Suppressor macrophage (primary cell): Measurements from ENCODE around the gene SMURF1.
"Not testable (repeated sequence)": the region's sequence is repeated elsewhere in the genome, so short reads cannot be mapped to it uniquely, and the experiment has no call there.

Experiments
- DNase-seq, 4 experiments: peaks; one replicate each; pipeline ENCODE4 v3.0.0-alpha.2; 2020 to 2022
- total RNA-seq, 17 experiments: gene quantifications; one replicate each; lab custom pipeline; 2026; ENCODE audit warnings: mixed read lengths in 6 of 17, inconsistent platforms in 3 of 17; lab: John Stamatoyannopoulos, UW

Gene SMURF1
- 27.9 to 63.3 (median 33.6) reads per million in 17 experiments for total RNA-seq

DNA sequence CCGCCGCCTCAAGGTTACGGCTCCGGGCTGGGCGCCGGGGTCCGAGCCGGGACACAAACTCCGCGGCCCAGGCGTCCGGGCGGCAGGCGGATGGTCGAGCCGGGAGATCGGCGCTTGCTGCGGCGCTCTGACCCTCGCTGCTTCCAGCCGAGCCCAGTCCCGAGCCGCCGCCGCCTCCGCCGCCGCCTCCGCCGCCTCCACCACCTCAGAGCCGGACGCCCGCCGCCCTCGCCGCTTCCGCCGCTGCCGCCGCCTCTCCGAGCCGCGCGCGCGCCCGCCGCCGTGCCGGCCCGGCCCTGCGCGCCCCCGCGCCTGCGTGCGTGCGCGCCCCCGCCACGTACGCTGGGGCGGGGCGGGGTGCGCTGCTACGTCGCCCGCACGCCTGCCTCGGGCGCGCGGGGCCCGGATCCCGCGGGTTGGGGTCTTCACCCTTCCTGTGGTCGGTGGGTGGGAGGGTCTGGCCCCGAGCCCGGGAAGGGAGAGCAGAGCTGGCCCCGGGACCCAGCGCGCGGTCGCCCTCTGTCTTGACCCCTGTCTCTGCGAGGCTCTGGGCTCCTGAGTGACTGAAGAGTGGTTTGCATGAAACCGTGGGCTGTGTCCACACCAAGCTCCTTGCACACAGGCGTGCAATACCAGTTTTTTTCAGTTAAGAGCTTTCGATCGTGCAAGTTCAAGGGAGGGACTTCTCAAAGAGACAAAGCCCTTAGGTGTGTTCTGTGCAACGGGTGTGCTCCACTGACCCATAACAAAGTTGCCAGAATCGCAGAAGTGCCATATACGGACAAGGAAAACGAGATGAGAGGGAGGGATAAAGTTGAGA lies at the start of gene SMURF1:
TSS of gene SMURF1 (minus strand) at position 256 of the 820 bp plus-strand sequence. CDS start 328 bp downstream, outside the sequence.
- peak; percentile 79 to 97 (median 92) for DNase-seq

DNA sequence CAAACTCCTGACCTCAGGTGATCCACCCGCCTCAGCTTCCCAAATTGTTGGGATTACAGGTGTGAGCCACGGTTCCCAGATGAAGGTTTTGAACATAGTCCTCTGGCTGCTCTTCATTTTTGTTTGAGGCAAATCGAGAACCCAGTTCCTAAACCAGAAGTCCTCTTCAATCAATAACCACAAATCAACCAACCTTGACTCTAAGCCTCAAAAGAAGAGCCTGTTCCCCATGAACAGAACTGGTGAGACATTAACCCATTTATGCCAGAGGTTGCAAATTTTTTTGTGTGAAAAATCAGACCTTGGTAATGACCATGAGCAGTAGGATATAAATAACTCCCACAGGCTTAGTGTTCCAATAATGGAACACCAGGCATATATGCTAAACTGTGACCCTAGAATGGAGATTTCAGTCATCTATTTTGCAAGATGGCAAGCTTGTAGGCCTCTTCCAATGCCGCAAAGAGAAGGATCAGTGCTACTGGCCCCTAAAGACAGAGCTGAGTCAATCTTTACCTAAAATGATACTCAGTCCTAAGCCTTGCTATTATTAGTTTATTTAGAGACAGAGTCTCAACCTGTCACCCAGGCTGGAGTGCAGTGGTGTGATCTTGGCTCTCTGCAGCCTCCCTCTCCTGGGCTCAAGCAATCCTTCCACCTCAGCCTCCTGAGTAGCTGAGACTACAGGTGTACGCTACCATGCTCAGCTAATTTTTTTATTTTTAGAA lies 48.1 kb upstream of the SMURF1 start:
- no peak for DNase-seq

DNA sequence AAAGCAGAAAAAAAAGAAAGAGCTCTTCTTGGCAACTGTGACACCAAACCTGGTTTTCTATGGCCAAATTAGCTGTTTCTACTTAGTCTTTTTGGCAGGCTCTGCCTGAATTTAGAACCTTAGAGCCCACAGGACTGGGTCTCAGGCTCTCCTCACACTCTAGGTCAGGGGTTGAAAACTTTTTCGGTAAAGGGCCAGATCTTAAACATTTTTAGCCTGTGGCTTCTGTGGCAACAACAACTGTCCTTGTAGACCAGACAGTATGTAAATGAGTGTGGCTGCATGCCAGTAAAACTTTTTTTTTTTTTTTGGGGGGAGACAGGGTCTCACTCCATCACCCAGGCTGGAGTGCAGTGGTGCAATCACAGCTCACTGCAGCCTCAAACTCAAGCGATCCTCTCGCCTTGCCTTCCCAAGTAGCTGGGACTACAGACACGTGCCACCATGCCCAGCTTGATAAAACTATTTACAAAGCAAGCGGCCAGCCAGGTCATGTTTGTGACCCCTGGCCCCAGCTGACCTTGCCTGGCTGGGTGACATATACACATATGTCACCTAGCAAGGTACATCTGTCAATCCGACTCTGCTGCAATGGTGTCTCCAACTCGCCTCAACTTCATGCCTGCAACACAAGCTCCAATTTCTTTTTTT lies 46.6 kb upstream of the SMURF1 start:
- no peak for DNase-seq

DNA sequence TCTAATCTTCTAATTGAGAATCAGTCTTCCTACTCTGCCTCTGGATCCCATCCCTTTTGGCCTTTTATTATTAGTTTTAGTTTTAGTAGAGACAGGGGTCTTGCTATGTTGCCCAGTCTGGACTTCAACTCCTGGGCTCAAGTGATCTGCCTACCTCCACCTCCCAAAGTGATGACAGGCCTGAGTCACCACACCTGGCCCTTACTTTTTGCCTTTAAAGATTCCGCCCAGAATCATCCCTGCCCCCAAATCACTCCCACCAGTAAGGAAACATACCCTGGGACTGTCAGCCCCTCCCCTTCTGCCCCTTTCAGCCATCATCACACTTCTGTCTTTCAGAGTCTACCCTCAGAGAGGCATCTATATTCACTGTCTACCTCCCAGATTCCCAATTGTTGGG lies 45.3 kb upstream of the SMURF1 start:
- no peak for DNase-seq

DNA sequence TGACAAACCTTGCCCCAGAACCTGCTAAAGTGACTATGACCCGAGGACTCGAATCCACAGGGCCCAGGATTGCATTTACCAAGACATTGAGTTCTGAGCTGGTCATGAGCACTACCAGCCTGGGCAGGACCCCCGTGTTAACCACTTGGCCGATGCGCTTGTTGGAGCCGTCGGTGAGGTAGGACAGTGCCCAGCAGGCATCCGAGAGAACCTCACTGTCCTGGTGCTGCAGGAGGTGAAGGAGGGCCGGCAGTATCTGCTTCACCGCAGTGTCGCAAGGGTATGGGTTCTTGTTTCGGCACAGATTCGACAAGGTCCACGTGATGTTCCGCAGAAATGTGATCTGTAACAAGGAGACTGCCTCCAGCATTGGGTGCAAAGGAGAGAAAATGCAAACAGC lies 44.3 kb upstream of the SMURF1 start:
- no peak for DNase-seq

DNA sequence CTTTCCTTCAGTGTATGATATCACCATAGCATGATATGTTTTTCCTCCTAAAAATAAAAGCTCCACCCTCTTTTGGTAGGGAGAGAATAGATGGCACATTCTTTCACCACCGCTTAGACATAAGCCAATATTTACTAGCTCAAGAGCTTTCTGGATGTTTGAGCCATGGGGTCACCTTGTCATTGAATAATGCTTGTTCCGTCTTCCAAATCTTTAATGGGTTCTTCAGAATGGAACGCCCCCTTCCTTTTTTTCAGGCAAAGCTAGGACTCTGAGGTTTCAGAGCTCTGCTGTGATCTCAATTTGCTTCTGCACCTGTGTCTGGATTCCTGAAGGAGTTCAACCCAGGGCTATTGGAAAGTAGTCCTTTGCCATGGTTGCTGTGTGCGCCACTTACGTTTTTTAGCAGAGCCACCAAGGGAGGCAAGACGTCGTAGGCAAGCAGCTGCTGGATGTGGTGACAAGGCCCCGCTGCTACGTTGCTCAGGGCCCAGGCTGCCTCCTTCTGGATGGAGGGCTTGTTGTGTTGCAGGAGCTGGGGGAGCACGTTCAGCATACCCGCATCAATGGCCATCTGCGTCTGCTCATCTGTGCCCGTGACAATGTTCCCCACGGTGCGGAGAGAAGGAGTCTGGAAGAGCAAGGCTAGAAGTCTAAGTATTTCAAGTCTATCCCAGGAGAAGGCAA lies 40.8 kb upstream of the SMURF1 start:
- DNase-seq, result no peak

DNA sequence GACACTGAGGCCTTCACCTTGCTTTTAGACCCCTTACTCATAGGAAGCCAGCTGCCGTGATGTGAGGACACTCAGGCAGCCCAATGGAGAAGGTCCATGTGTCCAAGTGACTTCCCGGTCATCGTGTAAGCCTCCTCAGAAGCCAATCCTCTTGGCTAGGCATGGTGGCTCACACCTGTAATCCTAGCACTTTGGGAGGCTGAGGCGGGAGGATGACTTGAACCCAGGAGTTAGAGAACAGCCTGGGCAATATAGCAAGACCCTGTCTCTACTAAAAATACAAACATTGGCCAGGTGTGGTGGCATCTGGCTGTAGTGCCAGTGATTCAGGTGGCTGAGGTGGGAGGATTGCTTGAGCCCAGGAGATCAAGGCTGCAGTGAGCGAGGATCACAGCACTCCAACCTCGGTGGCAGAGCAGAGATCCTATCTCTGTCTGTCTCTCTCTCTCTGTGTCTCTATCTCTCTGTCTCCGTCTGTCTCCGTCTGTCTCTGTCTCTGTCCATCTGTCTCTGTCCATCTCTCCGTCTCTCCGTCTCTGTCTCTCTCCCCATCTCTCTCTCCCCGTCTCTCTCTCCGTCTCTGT lies 36.3 kb upstream of the SMURF1 start:
- DNase-seq, result no peak

DNA sequence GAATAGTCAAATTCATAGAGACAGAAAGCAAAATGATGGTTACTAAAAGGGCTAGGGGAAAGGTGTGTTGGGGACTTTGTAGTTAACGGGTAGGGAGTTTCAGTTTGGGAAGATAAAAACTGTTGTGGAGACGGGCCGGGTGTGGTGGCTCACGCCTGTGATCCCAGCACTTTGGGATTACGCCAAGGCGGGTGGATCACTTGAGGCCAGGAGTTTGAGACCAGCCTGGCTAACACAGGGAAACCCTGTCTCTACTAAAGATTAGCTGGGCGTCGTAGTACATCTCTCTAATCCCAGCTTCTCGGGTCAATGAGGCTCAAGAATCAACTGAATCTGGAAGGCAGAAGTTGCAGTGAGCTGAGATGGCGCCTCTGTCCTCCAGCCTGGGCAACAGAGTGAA lies 33.3 kb upstream of the SMURF1 start:
- DNase-seq, result no peak

DNA sequence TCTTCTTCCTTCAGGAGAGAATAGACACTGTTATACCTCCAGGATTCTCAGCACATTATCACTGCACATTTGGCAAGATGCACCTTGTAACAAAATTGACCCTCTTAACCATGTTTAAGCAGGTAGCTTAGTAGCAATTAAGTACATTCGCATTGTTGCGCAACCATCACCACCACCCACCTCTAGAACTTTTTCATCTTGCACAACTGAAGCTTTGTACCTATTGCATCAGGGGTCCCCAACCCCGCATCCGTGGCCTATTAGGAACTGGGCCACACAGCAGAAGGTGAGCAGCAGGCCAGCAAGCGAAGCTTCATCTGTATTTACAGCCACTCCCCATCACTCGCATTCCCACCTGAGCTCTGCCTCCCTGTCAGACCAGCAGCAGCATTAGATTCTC lies 29.9 kb upstream of the SMURF1 start:
- no peak for DNase-seq

DNA sequence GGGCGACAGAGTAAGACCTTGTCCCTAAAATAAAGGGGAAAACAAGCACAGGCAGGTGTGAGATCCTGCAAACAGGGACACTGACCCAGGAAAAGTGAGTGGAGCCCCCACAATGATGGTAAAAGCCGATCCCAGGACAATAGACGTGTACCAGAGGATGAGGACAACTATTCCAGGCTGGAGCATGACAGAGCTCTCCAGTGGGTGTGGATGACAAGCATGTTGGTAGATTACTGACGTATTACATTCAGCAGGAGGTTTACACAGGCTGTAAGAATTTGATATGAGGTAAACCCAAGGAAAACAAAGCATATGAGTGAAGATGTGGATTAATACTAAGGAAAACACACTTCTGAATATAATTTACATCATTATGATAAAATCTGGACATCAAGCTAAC lies 27.8 kb upstream of the SMURF1 start:
- no peak for DNase-seq

DNA sequence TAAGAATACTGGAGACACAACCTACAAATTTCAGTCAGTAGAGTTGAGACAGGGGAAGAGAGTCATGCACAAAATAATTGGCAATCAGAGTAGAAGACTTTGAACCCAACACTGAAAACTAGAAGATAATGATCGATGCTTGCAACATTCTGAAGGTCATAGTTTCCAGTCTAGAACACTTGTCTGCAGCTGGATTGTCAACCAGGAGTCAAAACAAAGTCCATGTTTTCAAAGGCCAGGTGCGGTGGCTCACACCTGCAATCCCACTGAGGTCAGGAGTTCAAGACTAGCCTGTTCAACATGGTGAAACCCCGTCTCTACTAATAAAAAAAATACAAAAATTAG lies 26.8 kb upstream of the SMURF1 start:
- no peak for DNase-seq

DNA sequence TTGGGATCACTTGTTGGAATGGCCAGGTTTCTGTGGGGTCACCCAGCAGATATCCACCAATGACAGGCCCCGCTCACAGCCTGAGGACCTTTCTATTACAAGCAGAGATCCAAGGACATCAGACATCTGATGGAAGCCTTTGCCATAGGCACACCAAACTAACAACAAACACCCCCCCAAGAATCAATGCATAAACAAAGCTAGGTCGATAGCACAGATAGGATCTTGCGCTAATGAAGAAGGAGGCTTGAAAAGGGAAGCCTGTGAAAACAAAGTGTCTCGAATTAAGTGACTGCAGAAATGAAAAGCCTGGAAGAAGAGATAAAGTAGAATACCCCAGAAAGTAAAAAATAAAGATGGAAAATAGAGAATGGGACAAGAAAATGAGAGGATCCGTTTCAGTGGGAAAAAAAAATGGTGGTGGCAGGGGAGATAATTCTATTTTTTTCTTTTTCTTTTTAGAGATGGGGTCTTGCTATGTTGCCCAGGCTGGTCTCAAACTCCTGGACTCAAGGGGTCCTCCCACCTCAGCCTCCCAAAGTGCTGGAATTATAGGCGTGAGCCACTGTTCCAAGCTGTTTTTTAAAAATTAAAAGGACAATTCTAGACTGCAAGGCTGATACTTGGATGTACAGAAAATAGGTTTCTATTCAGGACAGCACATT lies 26.3 kb upstream of the SMURF1 start:
- no peak for DNase-seq

DNA sequence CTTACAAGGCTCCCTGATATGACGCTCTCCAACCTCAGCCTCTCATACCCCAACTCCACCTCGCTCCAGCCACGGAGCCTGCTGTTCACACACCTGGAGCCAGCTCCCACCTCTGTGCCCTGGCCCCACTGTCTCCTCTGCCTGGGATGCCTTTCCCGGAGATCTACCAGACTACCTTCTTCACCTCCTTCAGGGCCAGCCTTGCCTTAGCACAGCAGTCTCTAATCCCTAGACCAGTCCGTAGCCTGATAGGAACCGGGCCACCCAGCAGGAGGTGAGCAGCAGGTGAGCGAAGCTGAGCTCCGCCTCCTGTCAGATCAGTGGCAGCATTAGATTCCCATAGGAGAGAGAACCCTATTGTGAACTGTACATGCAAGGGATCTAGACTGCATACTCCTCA lies 23.2 kb upstream of the SMURF1 start:
- no peak for DNase-seq

DNA sequence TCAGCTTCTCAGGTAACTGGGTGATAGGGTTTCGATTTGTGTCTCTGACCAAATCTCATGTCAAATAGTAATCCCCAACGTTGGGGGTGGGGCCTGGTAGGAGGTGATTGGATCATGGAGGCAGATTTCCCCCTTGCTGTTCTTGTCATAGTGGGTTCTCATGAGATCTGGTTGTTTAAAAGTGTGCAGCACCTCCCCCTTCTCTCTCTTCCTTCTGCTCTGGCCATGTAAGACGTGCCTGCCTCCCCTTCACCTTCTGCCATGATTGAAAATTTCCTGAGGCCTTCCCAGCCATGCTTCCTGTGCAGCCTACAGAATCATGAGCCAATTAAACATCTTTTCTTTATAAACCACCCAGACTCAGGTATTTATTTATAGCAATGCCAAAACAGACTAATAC lies 21.9 kb upstream of the SMURF1 start:
- DNase-seq, result no peak

DNA sequence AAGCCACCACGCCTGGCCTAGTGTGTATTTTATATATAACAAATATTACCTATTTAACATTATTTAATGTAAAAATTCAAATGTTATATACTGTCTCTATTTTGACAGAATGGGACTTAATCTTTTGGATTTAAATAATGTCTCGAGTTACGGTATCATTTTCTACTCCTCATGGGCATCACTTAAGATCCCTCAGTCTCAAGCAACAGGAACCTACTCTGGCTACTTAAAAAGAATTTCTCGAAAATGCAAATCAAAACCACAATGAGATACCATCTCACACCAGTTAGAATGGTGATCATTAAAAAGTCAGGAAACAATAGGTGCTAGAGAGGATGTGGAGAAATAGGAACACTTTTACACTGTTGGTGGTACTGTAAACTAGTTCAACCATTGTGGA lies 19.8 kb upstream of the SMURF1 start:
- not testable (repeated sequence) for DNase-seq

DNA sequence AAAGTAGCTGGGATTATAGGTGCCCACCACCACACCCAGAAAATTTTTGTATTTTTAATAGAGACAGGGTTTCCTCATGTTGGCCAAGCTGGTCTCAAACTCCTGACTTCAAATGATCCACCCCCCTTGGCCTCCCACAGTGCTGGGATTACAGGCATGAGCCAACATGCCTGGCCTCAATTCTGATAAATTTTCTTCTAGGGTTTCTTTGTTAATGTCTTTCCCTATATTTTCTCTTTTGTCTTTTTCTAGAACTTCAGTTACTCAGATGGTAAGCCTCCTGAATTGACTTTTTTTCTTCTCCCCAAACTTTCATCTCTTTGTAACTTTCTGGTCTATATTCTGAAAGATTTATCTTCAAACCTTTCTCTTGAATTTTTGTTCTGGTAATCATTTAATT lies 12.7 kb upstream of the SMURF1 start:
- DNase-seq, result no peak

DNA sequence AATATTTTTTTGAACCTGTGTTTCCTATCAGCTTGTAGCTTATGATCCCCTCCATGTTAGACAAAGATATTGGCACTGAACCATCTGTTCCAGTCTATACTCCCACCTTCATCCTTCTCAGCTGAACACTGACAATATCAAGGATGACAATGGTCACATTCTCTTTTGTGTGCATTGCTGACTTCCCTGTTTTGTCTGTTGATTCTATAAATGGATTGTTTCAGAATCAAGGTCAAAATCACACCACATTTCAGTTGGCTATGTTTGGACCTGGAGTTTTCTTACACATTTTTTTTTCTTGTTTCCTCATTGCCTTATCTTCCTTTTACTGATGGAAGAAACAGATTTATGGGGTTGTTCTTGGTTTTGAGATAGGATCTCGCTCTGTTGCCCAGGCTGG lies 11.3 kb upstream of the SMURF1 start:
- peak; percentile 13 to 64 (median 31) for DNase-seq

DNA sequence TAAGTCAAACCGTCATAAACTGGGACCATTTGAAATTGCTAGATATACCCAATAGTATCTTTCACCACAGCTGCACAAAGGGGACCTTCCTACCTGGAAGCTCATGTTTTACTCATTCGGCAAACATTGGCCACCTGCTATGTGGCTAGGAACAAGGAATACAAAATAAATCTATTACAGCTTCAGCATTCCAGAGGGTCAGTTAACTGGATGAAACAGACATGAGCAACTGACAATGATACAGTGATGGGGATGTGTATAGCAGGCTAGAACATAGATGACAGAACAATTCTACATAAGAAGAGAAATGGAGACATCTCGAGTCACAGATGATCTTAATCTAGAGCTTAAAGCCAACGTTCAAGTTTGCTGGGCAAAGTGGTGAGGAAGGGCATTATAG lies 3.1 kb upstream of the SMURF1 start:
- DNase-seq, result no peak

DNA sequence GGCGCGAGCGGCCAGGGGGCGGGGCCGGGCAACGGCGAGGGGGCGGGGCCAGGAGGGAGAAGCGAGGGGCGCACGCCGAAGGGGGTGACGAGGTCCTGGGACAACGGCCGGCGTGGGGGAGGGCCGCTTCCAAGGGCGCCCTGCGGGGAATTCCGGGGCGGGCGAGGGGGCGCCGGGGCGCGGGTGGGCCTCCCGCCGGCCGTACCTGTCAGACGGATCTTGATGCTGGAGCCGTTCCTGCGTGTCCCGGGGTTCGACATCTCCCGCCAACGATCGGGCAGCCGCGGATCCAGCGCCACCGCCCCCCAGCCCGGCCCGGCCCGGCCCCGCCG lies 421 bp downstream of the SMURF1 start:
- DNase-seq, result no peak

DNA sequence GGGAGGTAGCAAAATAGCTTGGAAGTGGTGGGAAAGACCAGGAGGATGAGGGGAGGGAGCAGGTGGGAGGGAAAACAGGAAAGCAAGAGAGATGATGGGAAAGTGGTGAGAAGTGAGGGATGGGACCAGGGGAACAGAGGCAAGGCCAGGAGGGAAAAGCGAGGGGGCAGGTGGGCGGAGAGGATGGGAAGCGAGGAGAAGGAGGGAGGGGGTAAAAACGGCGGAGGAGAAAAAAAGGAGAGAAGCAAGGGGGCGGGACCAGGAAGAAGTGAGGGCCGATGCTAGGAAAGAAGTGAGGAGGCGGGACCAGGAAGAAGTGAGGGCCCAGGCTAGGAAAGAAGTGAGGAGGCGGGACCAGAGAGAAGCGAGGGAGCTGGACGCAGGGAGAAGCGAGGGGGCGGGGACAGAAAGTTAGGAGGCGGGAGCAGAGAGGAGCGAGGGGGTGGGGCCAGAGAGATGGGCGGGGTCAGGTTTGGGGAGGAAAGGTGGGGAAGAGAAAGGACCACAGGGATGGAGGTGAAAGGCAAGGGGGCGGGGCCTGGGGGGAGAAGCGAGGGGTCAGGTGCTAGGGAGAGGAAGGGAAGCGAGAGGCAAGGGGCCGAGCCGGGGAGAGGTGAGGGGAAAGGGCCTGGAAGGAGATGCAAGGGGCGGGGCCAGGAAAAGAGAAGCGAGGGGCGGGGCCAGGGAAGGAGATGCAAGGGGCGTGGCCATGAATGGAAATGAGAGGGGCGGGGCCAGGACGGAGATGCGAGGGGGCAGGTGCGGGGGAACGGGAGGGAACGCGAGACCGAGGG lies 984 bp downstream of the SMURF1 start:
- DNase-seq, result peak; percentile 78 to 95 (median 86)
